GM18951 (cell line): ENCODE data around the gene AKIRIN1.
"Not testable (repeated sequence)": the region's sequence is repeated elsewhere in the genome, so short reads cannot be mapped to it uniquely, and the experiment has no call there.

Source experiments
- POLR2A ChIP-seq: IDR thresholded peaks from 4 replicates; pipeline ENCODE4 v1.6.1; 2011; ENCODE audit warnings: mild to moderate bottlenecking; ENCODE audit not compliant: insufficient read length, insufficient read depth; ENCODE audit errors: extremely low read depth
- in situ Hi-C: fragments of 300-500 bp; cut with MboI; formaldehyde crosslinking; loops from one replicate; pipeline ENCODE4 v1.12.0; 2022; ENCODE audit warnings: low sequenced_read_pairs, mixed read lengths, inconsistent platforms; ENCODE audit not compliant: unreplicated experiment

The AKIRIN1 gene

GRCh38 chr1:38989979-38990378 lies 1.1 kb upstream of the AKIRIN1 start:
- no peak for TF ChIP-seq POLR2A
- in situ Hi-C loops = no loop called here

GRCh38 chr1:38990386-38990737 lies 714 bp upstream of the AKIRIN1 start:
- no peak for TF ChIP-seq POLR2A
- in situ Hi-C loops = no loop called here

- TF ChIP-seq POLR2A = no peak
- in situ Hi-C loops = no loop called here
Measured at GRCh38 chr1:38991638-38992411, 749 bp downstream of the AKIRIN1 start.

GRCh38 chr1:38992412-38993111 lies 1.5 kb downstream of the AKIRIN1 start:
- TF ChIP-seq POLR2A = no peak
- in situ Hi-C loops = no loop called here

- in situ Hi-C loops = no loop called here
- no peak for TF ChIP-seq POLR2A
Measured at GRCh38 chr1:38994196-38994595, 3.1 kb downstream of the AKIRIN1 start.

- in situ Hi-C loops = no loop called here
- TF ChIP-seq POLR2A = no peak
Measured at GRCh38 chr1:38997034-38997900, 6.2 kb downstream of the AKIRIN1 start.

GRCh38 chr1:38997901-38998190 lies 6.8 kb downstream of the AKIRIN1 start:
- in situ Hi-C loops = no loop called here
- no peak for TF ChIP-seq POLR2A

GRCh38 chr1:39001516-39002421 lies 10.7 kb downstream of the AKIRIN1 start:
- in situ Hi-C loops = no loop called here
- no peak for TF ChIP-seq POLR2A

- in situ Hi-C loops = no loop called here
- TF ChIP-seq POLR2A = no peak
Measured at GRCh38 chr1:39003281-39003680, 12.2 kb downstream of the AKIRIN1 start.

- in situ Hi-C loops = no loop called here
- no peak for TF ChIP-seq POLR2A
Measured at GRCh38 chr1:39003794-39004193, 12.7 kb downstream of the AKIRIN1 start.

- TF ChIP-seq POLR2A = no peak
- in situ Hi-C loops = no loop called here
Measured at GRCh38 chr1:39006287-39006686, 15.2 kb downstream of the AKIRIN1 start.

- in situ Hi-C loops = no loop called here
- no peak for TF ChIP-seq POLR2A
Measured at GRCh38 chr1:39006726-39007645, 15.9 kb downstream of the AKIRIN1 start.

- in situ Hi-C loops = not testable (repeated sequence)
Measured at GRCh38 chr1:39014956-39015355, 23.9 kb downstream of the AKIRIN1 start.
